DMS114 treated with DMSO at 0.1 percent for 48 hours (cell line): Measurements from ENCODE around the gene BPIFB6.

Experiments used
- DNase-seq: peaks from one replicate; lab custom pipeline; 2025; ENCODE audit not compliant: unreplicated experiment; lab: John Stamatoyannopoulos, UW

The BPIFB6 gene

DNA sequence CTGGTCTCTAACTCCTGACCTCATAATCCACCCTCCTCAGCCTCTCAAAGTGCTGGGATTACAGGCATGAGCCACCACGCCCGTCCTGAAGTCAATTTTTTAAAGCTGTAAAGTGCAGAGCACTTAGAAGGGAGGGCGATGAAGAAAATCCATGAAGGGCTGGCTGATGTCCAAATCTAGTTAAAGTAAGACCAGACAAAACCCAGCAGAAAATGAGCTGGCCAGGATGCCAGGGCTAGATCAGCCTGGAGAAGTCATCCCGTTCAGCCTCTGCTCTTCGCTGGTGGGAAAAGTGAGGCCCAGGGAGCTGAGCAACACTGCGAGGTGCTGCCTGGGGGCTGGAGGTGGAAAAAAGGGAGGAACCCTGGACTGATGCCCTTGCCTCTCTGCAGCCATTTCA is 51.1 kb downstream of the BPIFB6 start:
- DNase-seq, result no peak

DNA sequence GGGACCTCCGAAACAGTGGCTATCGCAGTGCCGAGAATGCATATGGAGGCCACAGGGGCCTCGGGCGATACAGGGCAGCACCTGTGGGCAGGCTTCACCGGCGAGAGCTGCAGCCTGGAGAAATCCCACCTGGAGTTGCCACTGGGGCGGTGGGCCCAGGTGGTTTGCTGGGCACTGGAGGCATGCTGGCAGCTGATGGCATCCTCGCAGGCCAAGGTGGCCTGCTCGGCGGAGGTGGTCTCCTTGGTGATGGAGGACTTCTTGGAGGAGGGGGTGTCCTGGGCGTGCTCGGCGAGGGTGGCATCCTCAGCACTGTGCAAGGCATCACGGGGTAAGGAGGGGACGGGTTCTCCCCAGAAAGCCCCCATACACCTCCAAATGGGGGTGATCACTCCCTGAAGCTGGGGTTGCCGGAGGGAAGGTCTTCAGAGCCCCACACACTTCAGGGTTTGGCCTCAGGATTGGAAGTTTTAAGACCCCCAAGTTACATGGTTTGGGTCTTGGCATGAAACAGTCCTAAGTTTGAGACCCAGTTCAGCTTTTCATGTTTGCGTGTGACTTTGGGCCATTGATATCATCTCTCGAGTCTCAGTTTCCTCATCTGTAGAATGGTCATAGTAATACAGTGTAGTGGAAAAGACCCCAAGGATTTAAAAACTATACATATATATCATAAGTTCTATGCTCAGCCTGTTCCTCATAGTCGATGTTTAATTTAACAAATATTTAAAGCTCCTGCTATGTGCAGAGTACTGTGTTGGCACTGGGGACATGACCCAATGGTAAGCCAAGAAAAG is 52.3 kb downstream of the BPIFB6 start:
- DNase-seq, result no peak

DNA sequence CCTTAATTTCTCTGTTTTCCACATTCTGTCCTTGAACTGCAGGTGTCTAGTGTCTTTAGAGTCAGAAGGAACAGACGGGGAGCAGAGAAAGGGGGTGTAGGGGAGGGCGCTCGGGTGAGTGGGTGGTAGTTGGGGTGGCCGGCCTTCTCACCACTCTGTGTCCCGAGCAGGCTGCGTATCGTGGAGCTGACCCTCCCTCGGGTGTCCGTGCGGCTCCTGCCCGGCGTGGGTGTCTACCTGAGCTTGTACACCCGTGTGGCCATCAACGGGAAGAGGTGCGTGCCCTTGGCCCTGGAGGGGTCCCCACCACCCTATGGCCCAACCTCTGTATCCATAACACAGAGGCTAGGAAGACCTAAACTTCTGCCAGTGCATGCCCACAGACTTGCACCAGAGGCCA is 53.3 kb downstream of the BPIFB6 start:
- DNase-seq, result no peak

DNA sequence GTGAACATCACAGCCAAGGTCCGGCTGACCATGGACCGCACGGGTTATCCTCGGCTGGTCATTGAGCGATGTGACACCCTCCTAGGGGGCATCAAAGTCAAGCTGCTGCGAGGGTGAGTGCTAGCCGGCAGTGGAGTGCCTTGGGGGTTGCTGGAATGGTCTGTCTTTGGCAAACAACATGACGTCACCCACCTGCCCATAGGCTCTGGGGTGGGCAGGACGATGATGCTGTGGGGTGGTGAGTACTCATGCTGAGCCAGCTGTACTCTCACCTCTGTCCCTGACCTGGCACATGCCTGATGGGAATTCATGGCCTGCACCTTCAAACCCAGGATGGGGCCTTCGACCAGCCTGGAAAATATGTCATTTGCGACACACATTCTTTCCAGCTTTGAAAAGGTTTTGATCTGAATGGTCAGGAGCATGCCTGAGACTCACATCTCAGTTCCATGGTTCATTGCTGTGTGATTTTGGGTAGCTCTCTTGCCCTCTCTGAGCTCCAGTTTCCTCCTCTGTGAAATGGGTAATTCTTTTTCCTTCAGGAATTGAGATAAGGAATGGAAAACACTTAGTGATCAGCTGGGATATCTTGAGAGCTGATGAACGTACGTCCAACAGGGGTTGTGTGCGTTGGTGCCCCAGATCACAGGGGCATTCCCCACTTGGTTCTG is 54.7 kb downstream of the BPIFB6 start:
- DNase-seq, result no peak

DNA sequence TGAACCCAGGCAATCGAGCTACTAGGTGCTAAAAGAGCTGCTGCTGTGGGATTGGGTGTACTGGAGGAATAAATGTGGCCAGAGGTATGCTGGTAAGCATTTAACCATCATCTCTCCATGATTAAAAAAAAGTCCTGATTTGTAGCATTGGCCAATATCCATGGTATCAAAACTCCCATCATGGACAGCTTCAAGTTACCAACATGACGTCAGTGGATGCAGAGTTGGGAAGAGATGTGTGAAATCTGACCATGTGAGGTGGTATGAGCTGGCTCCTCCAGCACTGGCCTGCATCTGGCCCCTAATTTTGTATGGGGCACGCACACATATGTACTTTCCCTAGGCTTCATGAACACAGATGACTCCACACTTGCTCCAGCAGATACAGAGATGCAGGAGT is 59.7 kb downstream of the BPIFB6 start:
- DNase-seq, result no peak

DNA sequence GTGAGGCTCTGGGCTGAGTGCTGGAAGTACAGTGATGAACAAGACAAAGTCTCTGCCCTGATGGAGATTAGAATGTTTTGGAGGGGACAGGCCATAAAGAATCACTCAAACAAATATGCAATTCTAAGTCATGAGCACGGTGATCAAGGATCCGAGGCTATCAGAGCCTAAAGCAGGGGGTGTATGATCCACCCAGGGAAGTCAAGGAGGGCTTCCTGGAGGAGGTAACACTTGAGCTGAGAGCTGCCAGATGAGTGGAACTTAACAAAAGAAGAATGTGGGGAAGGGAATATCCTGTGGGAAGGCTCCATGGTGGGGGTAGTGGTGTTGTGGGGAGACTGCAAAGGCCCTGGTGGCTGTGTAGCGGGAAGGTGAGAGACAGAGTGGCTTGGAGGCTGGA is 60.2 kb downstream of the BPIFB6 start:
- DNase-seq, result no peak

DNA sequence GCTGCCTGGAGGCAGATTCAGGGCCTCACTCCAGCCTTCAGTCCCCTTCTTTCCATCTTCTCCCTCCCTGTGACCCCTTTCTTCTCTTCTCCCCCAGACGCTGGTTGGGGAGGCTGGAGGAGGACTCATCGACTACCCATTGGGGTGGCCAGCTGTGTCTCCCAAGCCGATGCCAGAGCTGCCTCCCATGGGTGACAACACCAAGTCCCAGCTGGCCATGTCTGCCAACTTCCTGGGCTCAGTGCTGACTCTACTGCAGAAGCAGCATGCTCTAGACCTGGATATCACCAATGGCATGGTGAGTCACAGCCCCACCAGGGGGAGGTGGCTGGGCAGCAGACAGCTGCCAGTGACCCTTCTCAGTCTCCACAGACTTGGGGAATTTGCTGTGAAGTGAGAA is 60.9 kb downstream of the BPIFB6 start:
- DNase-seq, result no peak

DNA sequence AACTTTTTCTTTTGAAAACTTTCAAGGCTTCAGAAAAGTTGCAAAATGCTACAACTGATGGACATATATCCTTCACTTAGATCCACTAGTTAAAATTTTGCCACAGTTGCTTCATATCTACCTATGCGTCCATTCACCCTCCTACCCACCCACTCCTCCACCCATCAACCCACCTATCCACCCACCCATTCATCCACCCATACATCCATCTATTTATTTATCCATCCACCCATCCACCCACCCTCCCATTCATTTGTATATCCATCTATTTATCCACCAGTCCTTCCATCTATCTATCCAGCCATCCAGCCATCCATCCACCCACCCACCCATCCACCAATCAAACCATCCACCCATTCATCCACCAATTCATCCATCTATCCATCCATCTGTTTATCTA is 61.6 kb downstream of the BPIFB6 start:
- no peak for DNase-seq

DNA sequence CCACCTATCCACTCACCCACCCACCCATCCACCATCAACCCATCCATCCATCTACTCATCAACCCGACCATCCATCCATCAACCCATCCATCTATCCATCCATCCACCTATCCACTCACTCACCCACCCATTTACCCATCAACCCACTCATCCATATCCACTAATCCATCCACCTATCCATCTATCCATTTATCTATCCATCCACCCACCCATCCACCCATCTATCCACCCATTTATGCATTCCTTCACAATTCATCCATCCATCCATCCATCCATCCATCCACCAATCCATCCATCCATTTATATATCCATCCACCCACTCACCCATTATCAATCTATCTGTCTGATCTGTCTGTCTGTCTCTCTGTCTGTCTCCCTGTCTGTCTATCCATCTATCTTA is 62.1 kb downstream of the BPIFB6 start:
- no peak for DNase-seq
